Measurements from ENCODE around the gene PDE6D.

GRCh38 chr2:231722721-231723307 is 58.3 kb downstream of the PDE6D start:
- no peak for TF ChIP-seq CTCF (conservative IDR thresholded peaks at IDR 0.05; ENCODE audit: low read length)
- TF ChIP-seq EZH2phosphoT487 (IDR thresholded peaks at IDR 0.05; ENCODE audit: borderline replicate concordance): no peak

Measured in Loucy (cell line).